Measurements from ENCODE around the gene GNG3.
"Not testable (repeated sequence)": the region's sequence is repeated elsewhere in the genome, so short reads cannot be mapped to it uniquely, and the experiment has no call there.

Gene GNG3

DNA sequence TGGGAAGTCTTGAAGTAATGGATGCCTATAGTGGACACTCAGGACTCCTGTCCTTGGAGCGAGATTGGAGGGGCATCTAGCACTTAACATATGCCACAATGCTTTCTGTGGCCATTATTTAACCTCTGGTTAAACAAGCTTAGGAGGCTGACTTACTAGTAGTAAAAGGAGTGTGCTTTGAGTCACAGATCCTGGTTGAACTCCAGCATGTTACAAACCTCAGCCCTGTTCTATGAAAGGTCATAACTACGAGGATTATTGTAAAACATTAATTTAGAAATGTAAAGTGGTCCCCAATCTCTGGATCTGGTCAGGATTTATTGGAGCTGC lies 34.3 kb upstream of the GNG3 start:
- peak overlapping the region; percentile 91 for H3K9ac ChIP-seq (ENCODE audit: low read depth, low read length, poor library complexity, severe bottlenecking)
- peaks cover 30% of the 10 kb centered on the region for H4K20me1 ChIP-seq (ENCODE audit: insufficient read depth, low read length, poor library complexity, severe bottlenecking)
- TF ChIP-seq EZH2phosphoT487 (IDR thresholded peaks at IDR 0.05; ENCODE audit: borderline replicate concordance) (no peak), CTCF (conservative IDR thresholded peaks at IDR 0.05; ENCODE audit: low read length) (no peak)
- no peaks in the 10 kb centered on the region for H3K9me3 ChIP-seq (ENCODE audit: insufficient read depth, low read depth, low read length)
- peaks cover 42% of the 10 kb centered on the region for H3K4me1 ChIP-seq (ENCODE audit: insufficient read depth, low read length, poor library complexity, severe bottlenecking)
- peak overlapping the region; percentile 80 for H3K4me3 ChIP-seq (ENCODE audit: low read length, poor library complexity, severe bottlenecking)
- peaks cover 74% of the 10 kb centered on the region for H3K79me2 ChIP-seq (ENCODE audit: insufficient read depth, low read length)
- no peaks in the 10 kb centered on the region; the same call in 1 of the 2 replicates for H3F3A ChIP-seq (ENCODE audit: low read depth)
- H2AFZ ChIP-seq (ENCODE audit: low read length) = no peak overlapping the region
- peak overlapping the region; percentile 87 for H3K4me2 ChIP-seq (ENCODE audit: low read depth, low read length, poor library complexity, severe bottlenecking)
- H3K27me3 ChIP-seq (ENCODE audit: insufficient read depth, low read length, poor library complexity, severe bottlenecking) = no peaks in the 10 kb centered on the region
- no peaks in the 10 kb centered on the region for H3K9me2 ChIP-seq (replicated peaks; ENCODE audit: low read depth, low read length)
- H3K36me3 ChIP-seq (ENCODE audit: insufficient read depth, low read length) = no peaks in the 10 kb centered on the region; the same call in 1 of the 2 replicates

DNA sequence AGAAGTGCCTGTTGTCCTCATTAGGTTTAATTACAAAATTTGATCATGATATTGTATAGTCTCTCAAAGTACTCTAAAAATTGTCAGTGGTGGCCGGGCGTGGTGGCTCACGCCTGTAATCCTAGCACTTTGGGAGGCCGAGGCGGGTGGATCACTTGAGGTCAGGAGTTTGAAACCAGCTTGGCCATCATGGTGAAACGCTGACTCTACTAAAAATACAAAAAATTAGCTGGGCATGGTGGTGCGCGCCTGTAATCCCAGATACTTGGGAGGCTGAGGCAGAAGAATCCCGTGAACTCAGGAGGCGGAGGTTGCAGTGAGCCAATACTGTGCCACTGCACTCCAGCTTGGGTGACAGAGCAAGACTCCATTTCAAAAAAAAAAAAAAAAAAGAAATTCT lies 32.1 kb upstream of the GNG3 start:
- H2AFZ ChIP-seq (ENCODE audit: low read length); H3K9ac ChIP-seq (ENCODE audit: low read depth, low read length, poor library complexity, severe bottlenecking); H3K4me3 ChIP-seq (ENCODE audit: low read length, poor library complexity, severe bottlenecking); H3K9me3 ChIP-seq (ENCODE audit: insufficient read depth, low read depth, low read length); H3K9me2 ChIP-seq (replicated peaks; ENCODE audit: low read depth, low read length); H3K4me2 ChIP-seq (ENCODE audit: low read depth, low read length, poor library complexity, severe bottlenecking); H3K36me3 ChIP-seq (ENCODE audit: insufficient read depth, low read length); H3F3A ChIP-seq (ENCODE audit: low read depth); H3K27me3 ChIP-seq (ENCODE audit: insufficient read depth, low read length, poor library complexity, severe bottlenecking): not testable (repeated sequence)
- Histone ChIP-seq H4K20me1 (ENCODE audit: insufficient read depth, low read length, poor library complexity, severe bottlenecking) (peaks cover 33% of the 10 kb centered on the region), H3K4me1 (ENCODE audit: insufficient read depth, low read length, poor library complexity, severe bottlenecking) (peaks cover 35% of the 10 kb centered on the region), H3K79me2 (ENCODE audit: insufficient read depth, low read length) (peaks cover 67% of the 10 kb centered on the region)

DNA sequence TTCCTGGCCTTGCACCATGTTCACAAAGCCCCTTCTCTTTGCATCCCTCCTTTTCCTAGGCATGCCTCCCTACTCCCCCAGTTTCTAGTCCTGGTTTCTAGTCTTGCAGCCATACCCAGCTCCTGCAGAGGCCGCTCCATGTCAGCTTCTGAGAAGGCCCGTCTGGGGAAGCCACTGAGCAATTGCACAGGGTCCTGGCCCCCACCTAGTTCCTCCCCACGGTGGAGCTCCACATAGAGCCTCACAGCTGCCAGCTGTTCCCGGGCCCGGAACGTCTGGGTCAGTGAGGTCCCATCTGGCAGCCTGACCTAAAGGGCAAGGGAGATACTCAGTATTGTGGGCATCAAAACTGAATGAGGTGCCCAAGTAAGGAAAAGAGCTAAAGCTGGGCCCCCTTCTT lies 30.8 kb upstream of the GNG3 start:
- Histone ChIP-seq H3K4me1 (ENCODE audit: insufficient read depth, low read length, poor library complexity, severe bottlenecking) (peaks cover 29% of the 10 kb centered on the region), H3K79me2 (ENCODE audit: insufficient read depth, low read length) (peaks cover 57% of the 10 kb centered on the region), H3K36me3 (ENCODE audit: insufficient read depth, low read length) (no peaks in the 10 kb centered on the region; the same call in 1 of the 2 replicates), H3K4me3 (ENCODE audit: low read length, poor library complexity, severe bottlenecking) (peak overlapping the region; percentile 91), H4K20me1 (ENCODE audit: insufficient read depth, low read length, poor library complexity, severe bottlenecking) (peaks cover 33% of the 10 kb centered on the region), H3K27me3 (ENCODE audit: insufficient read depth, low read length, poor library complexity, severe bottlenecking) (no peaks in the 10 kb centered on the region), H3K4me2 (ENCODE audit: low read depth, low read length, poor library complexity, severe bottlenecking) (peak overlapping the region; percentile 85), H2AFZ (ENCODE audit: low read length) (no peak overlapping the region), H3K9me3 (ENCODE audit: insufficient read depth, low read depth, low read length) (no peaks in the 10 kb centered on the region), H3K9me2 (replicated peaks; ENCODE audit: low read depth, low read length) (no peaks in the 10 kb centered on the region), H3F3A (ENCODE audit: low read depth) (no peaks in the 10 kb centered on the region), H3K9ac (ENCODE audit: low read depth, low read length, poor library complexity, severe bottlenecking) (peak overlapping the region; percentile 90)
- TF ChIP-seq CTCF (conservative IDR thresholded peaks at IDR 0.05; ENCODE audit: low read length) (no peak), EZH2phosphoT487 (IDR thresholded peaks at IDR 0.05; ENCODE audit: borderline replicate concordance) (no peak)

- H3K4me1 ChIP-seq (ENCODE audit: insufficient read depth, low read length, poor library complexity, severe bottlenecking) = peaks cover 29% of the 10 kb centered on the region
- H3K9me2 ChIP-seq (replicated peaks; ENCODE audit: low read depth, low read length) = no peaks in the 10 kb centered on the region
- no peaks in the 10 kb centered on the region for H3F3A ChIP-seq (ENCODE audit: low read depth)
- peak overlapping the region; percentile 91 for H3K4me3 ChIP-seq (ENCODE audit: low read length, poor library complexity, severe bottlenecking)
- H3K36me3 ChIP-seq (ENCODE audit: insufficient read depth, low read length) = no peaks in the 10 kb centered on the region; the same call in 1 of the 2 replicates
- no peaks in the 10 kb centered on the region for H3K9me3 ChIP-seq (ENCODE audit: insufficient read depth, low read depth, low read length)
- H2AFZ ChIP-seq (ENCODE audit: low read length) = no peak overlapping the region
- peaks cover 57% of the 10 kb centered on the region for H3K79me2 ChIP-seq (ENCODE audit: insufficient read depth, low read length)
- H3K27me3 ChIP-seq (ENCODE audit: insufficient read depth, low read length, poor library complexity, severe bottlenecking) = no peaks in the 10 kb centered on the region
- H3K4me2 ChIP-seq (ENCODE audit: low read depth, low read length, poor library complexity, severe bottlenecking) = peak overlapping the region; percentile 85
- TF ChIP-seq EZH2phosphoT487 (IDR thresholded peaks at IDR 0.05; ENCODE audit: borderline replicate concordance) = no peak
- TF ChIP-seq CTCF (conservative IDR thresholded peaks at IDR 0.05; ENCODE audit: low read length) = no peak
- H4K20me1 ChIP-seq (ENCODE audit: insufficient read depth, low read length, poor library complexity, severe bottlenecking) = peaks cover 33% of the 10 kb centered on the region
- H3K9ac ChIP-seq (ENCODE audit: low read depth, low read length, poor library complexity, severe bottlenecking) = peak overlapping the region; percentile 90
Measured at GRCh38 chr11:62677156-62677555, 30.3 kb upstream of the GNG3 start.
